Neural progenitor cell (in vitro differentiated cells): Measurements from ENCODE around the gene NR3C2. TPM values are rescaled to one million over a fixed set of nuclear protein-coding genes. Genes with fewer than 3 reads are reported as not detected.

ENCODE experiments used
- DNase-seq: peaks from one replicate; pipeline ENCODE4 v3.0.0-alpha.2; 2016; ENCODE audit warnings: low spot score
- H2AFZ ChIP-seq: fragments of 200-600 bp; sonication (generic); replicated peaks from 2 replicates; pipeline ENCODE4 v1.6.1; 2016; ENCODE audit warnings: antibody characterized with exemption
- H3F3A ChIP-seq: fragments of 200-600 bp; sonication (generic); 2 replicates; pipeline ENCODE4 v1.6.1; 2016; ENCODE audit warnings: antibody characterized with exemption, low read depth
- H3K27ac ChIP-seq: fragments of 200-600 bp; sonication (generic); 2 replicates; pipeline ENCODE4 v1.5.1; 2016; ENCODE audit warnings: mild to moderate bottlenecking
- H3K27me3 ChIP-seq: fragments of 200-600 bp; sonication (generic); 2 replicates; pipeline ENCODE4 v1.6.1; 2016; ENCODE audit warnings: mild to moderate bottlenecking, moderate library complexity
- H3K36me3 ChIP-seq: fragments of 200-600 bp; sonication (generic); 2 replicates; pipeline ENCODE4 v1.5.1; 2016
- H3K4me1 ChIP-seq: fragments of 200-600 bp; sonication (generic); 2 replicates; pipeline ENCODE4 v1.6.1; 2016; ENCODE audit warnings: mixed run types
- H3K4me2 ChIP-seq: fragments of 200-600 bp; sonication (generic); 2 replicates; pipeline ENCODE4 v1.6.1; 2016
- H3K4me3 ChIP-seq: fragments of 200-600 bp; sonication (generic); 2 replicates; pipeline ENCODE4 v1.5.1; 2016
- H3K79me2 ChIP-seq: fragments of 200-600 bp; sonication (generic); 2 replicates; pipeline ENCODE4 v1.6.1; 2016; ENCODE audit warnings: low read depth
- H3K9ac ChIP-seq: fragments of 200-600 bp; sonication (generic); 2 replicates; pipeline ENCODE4 v1.6.1; 2016
- H3K9me3 ChIP-seq: fragments of 200-600 bp; sonication (generic); 2 replicates; pipeline ENCODE4 v1.5.1; 2016; ENCODE audit warnings: low read depth
- H4K20me1 ChIP-seq: fragments of 200-600 bp; sonication (generic); 2 replicates; pipeline ENCODE4 v1.6.1; 2016; ENCODE audit warnings: low read depth
- H3K27ac Mint-ChIP-seq: 3 replicates; pipeline ENCODE4 v1.8.0; 2021; ENCODE audit warnings: mixed read lengths
- H3K27me3 Mint-ChIP-seq: 2 replicates; pipeline ENCODE4 v1.8.0; 2022; ENCODE audit warnings: low read depth, mild to moderate bottlenecking, inconsistent platforms, moderate library complexity, mixed read lengths; ENCODE audit not compliant: insufficient read depth
- H3K36me3 Mint-ChIP-seq: 3 replicates; pipeline ENCODE4 v1.8.0; 2021; ENCODE audit warnings: mixed read lengths
- H3K4me1 Mint-ChIP-seq: 3 replicates; pipeline ENCODE4 v1.8.0; 2021; ENCODE audit warnings: mixed read lengths
- H3K4me3 Mint-ChIP-seq: 3 replicates; pipeline ENCODE4 v1.8.0; 2021; ENCODE audit warnings: mild to moderate bottlenecking, moderate library complexity, mixed read lengths
- H3K9me3 Mint-ChIP-seq: 3 replicates; pipeline ENCODE4 v1.8.0; 2020; ENCODE audit warnings: mixed read lengths
- CTCF ChIP-seq: fragments of 200-600 bp; sonication (generic); IDR thresholded peaks from 2 replicates; pipeline ENCODE4 v1.5.1; 2017; ENCODE audit warnings: antibody characterized with exemption, mild to moderate bottlenecking
- EZH2 ChIP-seq: fragments of 200-600 bp; sonication (generic); IDR thresholded peaks from 2 replicates; pipeline ENCODE4 v1.6.1; 2017; ENCODE audit warnings: antibody characterized with exemption, mild to moderate bottlenecking, moderate library complexity
- EZH2phosphoT487 ChIP-seq: fragments of 200-600 bp; sonication (generic); IDR thresholded peaks from 2 replicates; pipeline ENCODE4 v1.6.1; 2017; ENCODE audit warnings: antibody characterized with exemption
- total RNA-seq: library from RNA; depleted of rRNA; stranded (reverse); fragments of >200 nt; gene quantifications from 2 replicates; pipeline ENCODE4 v1.2.3, GENCODE V29; 2015; ENCODE audit warnings: low replicate concordance

The NR3C2 gene
- total RNA-seq, 1 donor from 2014 or later: 0.73 TPM

- H3K27ac ChIP-seq: no peak overlapping the region
- H3K4me1 ChIP-seq: peaks cover 3% of the 10 kb centered on the region
- no peaks in the 10 kb centered on the region for H3K27me3 ChIP-seq
- no peaks in the 10 kb centered on the region for H3F3A ChIP-seq
- H2AFZ ChIP-seq: no peak overlapping the region
- no peak overlapping the region for H3K4me2 ChIP-seq
- Mint-ChIP-seq H3K4me1 (peaks cover 6% of the 10 kb centered on the region), H3K27ac (no peak overlapping the region), H3K27me3 (no peaks in the 10 kb centered on the region), H3K4me3 (no peak overlapping the region), H3K36me3 (no peaks in the 10 kb centered on the region), H3K9me3 (no peaks in the 10 kb centered on the region)
- TF ChIP-seq CTCF (no peak), EZH2 (no peak), EZH2phosphoT487 (no peak)
- H3K9ac ChIP-seq: no peak overlapping the region
- no peaks in the 10 kb centered on the region for H3K36me3 ChIP-seq
- no peak for DNase-seq
- no peaks in the 10 kb centered on the region for H4K20me1 ChIP-seq
- no peak overlapping the region for H3K4me3 ChIP-seq
- H3K9me3 ChIP-seq: no peaks in the 10 kb centered on the region
- H3K79me2 ChIP-seq: no peaks in the 10 kb centered on the region
Measured at GRCh38 chr4:148164557-148164956, 277.7 kb downstream of the NR3C2 start.

GRCh38 chr4:148162991-148163390 is 279.2 kb downstream of the NR3C2 start:
- Histone ChIP-seq H3K36me3 (no peaks in the 10 kb centered on the region), H3K27me3 (no peaks in the 10 kb centered on the region), H4K20me1 (no peaks in the 10 kb centered on the region), H2AFZ (no peak overlapping the region), H3K4me1 (peaks cover 3% of the 10 kb centered on the region), H3K4me3 (no peak overlapping the region), H3K4me2 (no peak overlapping the region), H3K9ac (no peak overlapping the region), H3F3A (no peaks in the 10 kb centered on the region), H3K27ac (no peak overlapping the region), H3K79me2 (no peaks in the 10 kb centered on the region), H3K9me3 (no peaks in the 10 kb centered on the region)
- no peak for DNase-seq
- H3K4me3 Mint-ChIP-seq: no peak overlapping the region
- no peaks in the 10 kb centered on the region for H3K27me3 Mint-ChIP-seq
- peaks cover 6% of the 10 kb centered on the region for H3K4me1 Mint-ChIP-seq
- H3K9me3 Mint-ChIP-seq: no peaks in the 10 kb centered on the region
- no peaks in the 10 kb centered on the region for H3K36me3 Mint-ChIP-seq
- TF ChIP-seq EZH2phosphoT487 (no peak), EZH2 (no peak), CTCF (no peak)
- H3K27ac Mint-ChIP-seq: no peak overlapping the region

GRCh38 chr4:148162519-148162918 is 279.7 kb downstream of the NR3C2 start:
- no peak overlapping the region for H3K4me3 ChIP-seq
- H3K4me1 Mint-ChIP-seq: peaks cover 6% of the 10 kb centered on the region
- H3K9ac ChIP-seq: no peak overlapping the region
- no peak overlapping the region for H3K27ac Mint-ChIP-seq
- no peaks in the 10 kb centered on the region for H3K36me3 Mint-ChIP-seq
- H4K20me1 ChIP-seq: no peaks in the 10 kb centered on the region
- no peaks in the 10 kb centered on the region for H3K36me3 ChIP-seq
- H3K27ac ChIP-seq: no peak overlapping the region
- no peak for DNase-seq
- H3F3A ChIP-seq: no peaks in the 10 kb centered on the region
- no peaks in the 10 kb centered on the region for H3K9me3 Mint-ChIP-seq
- no peaks in the 10 kb centered on the region for H3K79me2 ChIP-seq
- H2AFZ ChIP-seq: no peak overlapping the region
- TF ChIP-seq EZH2phosphoT487 (no peak), CTCF (no peak), EZH2 (no peak)
- H3K27me3 ChIP-seq: no peaks in the 10 kb centered on the region
- H3K4me3 Mint-ChIP-seq: no peak overlapping the region
- H3K9me3 ChIP-seq: no peaks in the 10 kb centered on the region
- H3K4me2 ChIP-seq: no peak overlapping the region
- H3K27me3 Mint-ChIP-seq: no peaks in the 10 kb centered on the region
- peaks cover 3% of the 10 kb centered on the region for H3K4me1 ChIP-seq

GRCh38 chr4:148161601-148162000 is 280.6 kb downstream of the NR3C2 start:
- Histone ChIP-seq H3K4me2 (no peak overlapping the region), H3K79me2 (no peaks in the 10 kb centered on the region), H2AFZ (no peak overlapping the region), H3K9me3 (no peaks in the 10 kb centered on the region), H3K27ac (no peak overlapping the region), H3K36me3 (no peaks in the 10 kb centered on the region), H3F3A (no peaks in the 10 kb centered on the region), H3K27me3 (no peaks in the 10 kb centered on the region), H4K20me1 (no peaks in the 10 kb centered on the region), H3K4me3 (no peak overlapping the region), H3K9ac (no peak overlapping the region), H3K4me1 (peaks cover 3% of the 10 kb centered on the region)
- H3K4me1 Mint-ChIP-seq: peaks cover 6% of the 10 kb centered on the region
- no peaks in the 10 kb centered on the region for H3K9me3 Mint-ChIP-seq
- no peak overlapping the region for H3K27ac Mint-ChIP-seq
- H3K27me3 Mint-ChIP-seq: no peaks in the 10 kb centered on the region
- H3K36me3 Mint-ChIP-seq: no peaks in the 10 kb centered on the region
- no peak overlapping the region for H3K4me3 Mint-ChIP-seq
- no peak for DNase-seq
- TF ChIP-seq CTCF (no peak), EZH2 (no peak), EZH2phosphoT487 (no peak)
